Lung (tissue), 12 donors: ENCODE results near the gene DIDO1. TPM values are rescaled to one million over a fixed set of nuclear protein-coding genes. Genes with fewer than 3 reads are reported as not detected.
"Not testable (repeated sequence)": the region's sequence is repeated elsewhere in the genome, so short reads cannot be mapped to it uniquely, and the experiment has no call there.

Experiments
- ATAC-seq: fragments of 200-7000 bp; cut with Tn5 transposase; one replicate; pipeline ENCODE4 v1.9.1; 2020; ENCODE audit warnings: moderate number of reproducible peaks; ENCODE audit not compliant: insufficient read depth, low FRiP score
- DNase-seq, 3 donors: peaks; one replicate each; pipeline ENCODE4 v3.0.0-alpha.2; 2013 to 2017
- H3K27ac ChIP-seq, 2 donors: one replicate each; pipeline ENCODE4 v1.5.1; 2013; ENCODE audit warnings: mild to moderate bottlenecking in 2 of 2, moderate library complexity in 2 of 2, control low read depth in 1 of 2, inconsistent platforms in 1 of 2, low read depth in 1 of 2, low read length in 1 of 2
- H3K27me3 ChIP-seq, 3 donors: one replicate each; pipeline ENCODE4 v1.5.1; 2013; ENCODE audit warnings: low read length in 2 of 3; ENCODE audit not compliant: control insufficient read depth in 3 of 3, insufficient read depth in 3 of 3
- H3K36me3 ChIP-seq, 4 donors: one replicate each; pipeline ENCODE4 v1.5.1; 2013; ENCODE audit warnings: low read length in 4 of 4, mild to moderate bottlenecking in 1 of 4, moderate library complexity in 1 of 4; ENCODE audit not compliant: control insufficient read depth in 4 of 4, insufficient read depth in 4 of 4
- H3K4me1 ChIP-seq, 5 donors: one replicate each; pipeline ENCODE4 v1.5.1; 2013; ENCODE audit warnings: low read length in 5 of 5, mild to moderate bottlenecking in 2 of 5, moderate library complexity in 1 of 5; ENCODE audit not compliant: control insufficient read depth in 5 of 5, insufficient read depth in 5 of 5
- H3K4me3 ChIP-seq: one replicate; pipeline ENCODE4 v1.5.1; 2013; ENCODE audit warnings: mild to moderate bottlenecking, control low read depth, moderate library complexity
- H3K9ac ChIP-seq, 2 donors: one replicate each; pipeline ENCODE4 v1.5.1; 2013; ENCODE audit warnings: low read length in 2 of 2, control low read depth in 1 of 2; ENCODE audit not compliant: insufficient read depth in 1 of 2
- H3K9me3 ChIP-seq, 4 donors: one replicate each; pipeline ENCODE4 v1.5.1; 2013; ENCODE audit warnings: low read length in 3 of 4, mild to moderate bottlenecking in 1 of 4, moderate library complexity in 1 of 4; ENCODE audit not compliant: control insufficient read depth in 4 of 4, insufficient read depth in 3 of 4
- CTCF ChIP-seq: IDR thresholded peaks from 2 replicates; pipeline ENCODE4 v1.5.1; 2012; ENCODE audit warnings: mild to moderate bottlenecking; ENCODE audit errors: control extremely low read depth, extremely low read depth
- WGBS, 2 donors: extraction: QIAGEN DNeasy Blood & Tissue Kit; methylation state at CpG; one replicate each; pipeline ENCODE4 v1.1.7; 2013; 5-methylcytosine and 5-hydroxymethylcytosine counted together
- polyA plus RNA-seq, 2 donors: library from polyadenylated mRNA; stranded (reverse); fragments of 200-250 nt; gene quantifications; one replicate each; pipeline ENCODE4 v1.2.1, GENCODE V29; 2013
- total RNA-seq, 2 donors: library from RNA; depleted of rRNA in 1 of 2; stranded (reverse); fragments of >200 nt in 1 of 2; gene quantifications; one replicate each; pipeline ENCODE4 v1.2.1, GENCODE V29; 2014 to 2021
- donor health status: control.
- donor health status: control.
- donor health status: Bipolar disorder and iron deficiency.
- donor health status: healthy.
- donor health status: DM: yes; HTN: yes; CAD: no.

DIDO1 gene
- total and polyA plus RNA-seq, 4 donors: 19.6 to 71.2 (median 35.8) TPM

- H3K9ac ChIP-seq: peak overlapping the region; percentile 82 to 83
- no peak for DNase-seq
- 25 to 41% methylated on average over 12 of the region's 12 CpGs for WGBS, 2 donors
- TF ChIP-seq CTCF: no peak
- peak overlapping the region; percentile 100 for H3K4me3 ChIP-seq
- peaks cover 23 to 59% (median 34%) of the 10 kb centered on the region in 5 donors for H3K4me1 ChIP-seq
- H3K27ac ChIP-seq: peak overlapping the region; percentile 99 to 100
- no peak for ATAC-seq
- H3K27me3 ChIP-seq: no peaks in the 10 kb centered on the region
- no peaks in the 10 kb centered on the region for H3K36me3 ChIP-seq
- peaks cover 0 to 1% (median 0%) of the 10 kb centered on the region in 4 donors for H3K9me3 ChIP-seq
Observed at GRCh38 chr20:62924442-62925075, 1.7 kb downstream of the DIDO1 start.

GRCh38 chr20:62923669-62924441, 2.5 kb downstream of the DIDO1 start:
- Histone ChIP-seq H3K4me3 (no peak overlapping the region), H3K27me3 (no peaks in the 10 kb centered on the region), H3K27ac (peak overlapping the region in 1 of 2 donors; percentile 26), H3K36me3 (no peaks in the 10 kb centered on the region), H3K9ac (peak overlapping the region in 1 of 2 donors; percentile 58), H3K4me1 (peaks cover 23 to 55% (median 36%) of the 10 kb centered on the region in 5 donors), H3K9me3 (peaks cover 0 to 1% (median 0%) of the 10 kb centered on the region in 4 donors)
- DNase-seq (no peak), ATAC-seq (no peak)
- 53 to 67% methylated on average over 7 of the region's 7 CpGs for WGBS, 2 donors
- TF ChIP-seq CTCF: no peak

- not testable (repeated sequence) for H3K36me3 ChIP-seq, DNase-seq, H3K4me3 ChIP-seq, ATAC-seq, H3K27me3 ChIP-seq, H3K9ac ChIP-seq, H3K9me3 ChIP-seq
- WGBS, 2 donors: 61 to 80% methylated on average over 17 of the region's 17 CpGs
- Histone ChIP-seq H3K4me1 (peaks cover 22 to 48% (median 36%) of the 10 kb centered on the region in 5 donors), H3K27ac (peak overlapping the region in 1 of 2 donors; percentile 33)
Observed at GRCh38 chr20:62923059-62923668, 3.1 kb downstream of the DIDO1 start.

GRCh38 chr20:62922451-62922921, 3.8 kb downstream of the DIDO1 start:
- Histone ChIP-seq H3K4me1 (peaks cover 15 to 41% (median 36%) of the 10 kb centered on the region in 5 donors), H3K9ac (no peak overlapping the region), H3K27ac (peak overlapping the region in 1 of 2 donors; percentile 60), H3K36me3 (no peaks in the 10 kb centered on the region), H3K9me3 (peaks cover 0 to 1% (median 0%) of the 10 kb centered on the region in 4 donors), H3K27me3 (no peaks in the 10 kb centered on the region), H3K4me3 (no peak overlapping the region)
- ATAC-seq (no peak), DNase-seq (no peak)
- no peak for TF ChIP-seq CTCF
- WGBS, 2 donors: 66 to 72% methylated on average over 14 of the region's 14 CpGs
